CD4-positive, alpha-beta T cell treated with Interleukin-6 at 100 ng/mL for 8 hours (primary cell): ENCODE measurements around the gene ARL2BP.
"Not testable (repeated sequence)": the region's sequence is repeated elsewhere in the genome, so short reads cannot be mapped to it uniquely, and the experiment has no call there.

Source experiments
- DNase-seq: peaks from one replicate; pipeline ENCODE4 v3.0.0-alpha.2; 2020; ENCODE audit warnings: mixed read lengths, low spot score

The ARL2BP gene

DNA sequence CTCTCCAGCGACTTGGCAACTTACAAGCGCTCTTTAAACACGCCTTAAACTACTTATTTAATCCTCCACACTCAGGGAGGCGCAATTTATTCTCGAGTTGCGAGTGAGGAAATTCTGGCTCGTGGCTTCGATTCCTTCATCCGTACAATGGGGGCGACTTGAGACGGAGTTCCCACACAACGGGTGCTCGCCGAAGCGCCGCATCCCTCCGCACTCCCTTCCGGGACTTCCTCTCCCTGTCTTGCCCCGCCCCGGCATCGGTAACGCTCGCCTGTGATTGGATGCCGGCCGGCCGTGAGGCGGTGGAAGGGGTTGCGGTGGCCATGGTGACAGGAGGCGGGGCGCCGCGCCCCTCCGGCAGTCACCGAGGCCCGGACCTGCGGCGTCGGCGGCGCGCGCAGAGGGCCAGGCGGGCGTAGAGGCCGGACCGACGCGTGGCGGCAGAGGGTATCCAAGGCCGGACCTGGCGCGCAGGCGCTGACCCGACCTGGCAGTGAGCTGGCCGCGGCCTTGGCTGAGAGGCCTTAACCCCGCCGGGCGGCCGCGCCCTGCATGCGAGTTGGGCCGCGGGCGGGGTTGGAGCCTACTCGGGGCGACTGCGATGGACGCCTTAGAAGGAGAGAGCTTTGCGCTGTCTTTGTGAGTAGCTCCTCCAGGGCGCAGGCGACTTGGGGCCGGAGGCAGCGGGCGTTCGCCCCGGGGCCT, at the start of gene ARL2BP:
ARL2BP (plus strand) TSS at position 493 of the 705 bp plus-strand sequence; CDS start at position 602, 109 bp downstream.
- peak; percentile 97 for DNase-seq

DNA sequence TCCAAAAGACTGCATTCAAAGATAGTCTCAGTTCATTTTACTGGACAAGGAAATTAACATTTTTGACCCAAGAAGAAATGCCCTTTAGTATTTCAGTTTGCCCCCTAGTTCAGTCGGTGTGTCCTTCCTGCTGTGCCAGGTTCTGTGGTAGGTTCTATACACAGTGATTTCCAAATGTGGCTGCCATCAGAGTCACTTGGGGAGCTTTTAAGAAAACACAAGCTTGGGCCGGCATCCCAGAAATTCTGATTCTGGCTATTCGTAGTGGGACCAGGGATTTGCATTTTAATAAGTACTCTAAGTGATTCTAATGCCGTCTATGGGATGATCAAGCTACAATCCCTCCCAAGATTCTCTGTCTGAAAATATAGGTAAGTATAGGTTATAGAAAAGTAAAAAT, 48.8 kb upstream of the ARL2BP start:
- no peak for DNase-seq

DNA sequence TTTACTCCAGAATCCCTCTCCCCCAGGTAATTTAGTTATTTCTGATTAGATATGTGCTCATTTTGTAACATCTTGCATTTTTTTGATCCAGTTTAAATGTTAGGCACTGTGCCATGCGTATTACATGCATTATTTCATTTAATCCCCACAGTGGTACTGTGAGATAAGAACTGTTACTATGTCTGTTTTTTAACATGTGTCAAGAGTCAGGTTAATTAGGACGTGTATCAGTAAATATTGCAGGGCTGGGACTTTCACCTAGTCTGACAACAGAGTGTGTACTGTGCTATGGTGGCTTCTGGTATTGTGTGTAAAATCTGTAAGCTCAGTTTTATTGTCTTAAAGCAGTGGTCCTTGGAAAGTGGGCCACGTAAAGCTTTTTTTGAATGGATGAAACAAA, 48.3 kb upstream of the ARL2BP start:
- no peak for DNase-seq

DNA sequence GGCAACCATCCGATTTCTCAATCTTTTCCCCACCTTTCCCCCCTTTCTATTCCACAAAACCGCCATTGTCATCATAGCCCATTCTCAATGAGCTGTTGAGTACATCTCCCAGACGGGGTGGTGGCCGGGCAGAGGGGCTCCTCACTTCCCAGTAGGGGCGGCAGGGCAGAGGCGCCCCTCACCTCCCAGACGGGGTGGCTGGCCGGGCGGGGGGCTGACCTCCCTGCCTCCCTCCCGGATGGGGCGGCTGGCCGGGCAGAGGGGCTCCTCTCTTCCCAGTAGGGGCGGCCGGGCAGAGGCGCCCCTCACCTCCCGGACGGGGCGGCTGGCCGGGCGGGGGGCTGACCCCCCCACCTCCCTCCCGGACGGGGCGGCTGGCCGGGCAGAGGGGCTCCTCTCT, 44.7 kb upstream of the ARL2BP start:
- DNase-seq = not testable (repeated sequence)

- DNase-seq = not testable (repeated sequence)
Observed at GRCh38 chr16:57200926-57201325, 44.1 kb upstream of the ARL2BP start.

DNA sequence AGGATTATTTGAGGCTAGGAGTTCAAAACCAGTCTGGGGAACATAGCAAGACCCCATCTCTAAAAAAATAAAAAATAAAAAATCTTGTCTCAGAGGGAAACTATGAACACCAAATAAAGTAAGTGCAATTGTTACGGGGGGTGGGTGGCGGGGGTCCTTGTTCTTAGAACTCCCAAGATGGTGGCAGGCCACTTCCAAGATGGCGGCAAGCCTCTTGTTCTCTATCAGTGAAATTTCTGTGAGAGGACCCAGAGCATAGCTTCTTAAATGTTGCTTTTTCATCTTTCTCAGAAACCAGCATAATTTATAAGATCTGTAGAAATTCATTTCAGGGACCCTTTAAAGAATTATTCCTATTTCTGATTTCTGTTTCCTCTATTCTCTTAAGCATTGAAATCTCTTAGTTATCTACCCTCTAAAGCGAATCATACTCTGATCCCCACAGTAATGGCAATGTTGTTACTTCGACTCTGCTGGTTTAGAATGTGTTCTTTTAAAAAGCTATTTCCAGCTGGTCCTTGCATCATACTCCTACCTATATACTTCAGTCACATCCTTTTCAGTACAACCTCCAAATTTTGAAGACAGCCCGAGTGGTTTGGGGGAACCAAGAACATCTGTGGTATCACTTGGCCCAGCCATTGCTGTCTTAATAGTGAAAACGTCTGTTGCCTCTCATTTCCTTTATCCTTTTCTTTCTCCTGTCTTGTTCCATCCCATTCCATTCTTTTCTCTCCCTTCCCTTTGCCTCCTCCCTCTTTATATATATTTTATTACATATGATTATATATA, 42.8 kb upstream of the ARL2BP start:
- DNase-seq = no peak

GRCh38 chr16:57203451-57203850, 41.6 kb upstream of the ARL2BP start:
- DNase-seq = no peak

DNA sequence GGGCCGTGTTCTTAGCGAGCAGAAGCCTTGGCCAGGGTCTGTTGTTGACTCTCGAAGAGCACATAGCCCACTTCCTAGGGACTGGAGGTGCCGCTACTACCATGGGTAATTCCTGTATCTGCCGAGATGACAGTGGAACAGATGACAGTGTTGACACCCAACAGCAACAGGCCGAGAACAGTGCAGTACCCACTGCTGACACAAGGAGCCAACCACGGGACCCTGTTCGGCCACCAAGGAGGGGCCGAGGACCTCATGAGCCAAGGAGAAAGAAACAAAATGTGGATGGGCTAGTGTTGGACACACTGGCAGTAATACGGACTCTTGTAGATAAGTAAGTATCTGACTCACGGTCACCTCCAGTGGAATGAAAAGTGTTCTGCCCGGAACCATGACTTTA, 40.4 kb upstream of the ARL2BP start:
- DNase-seq = no peak

DNA sequence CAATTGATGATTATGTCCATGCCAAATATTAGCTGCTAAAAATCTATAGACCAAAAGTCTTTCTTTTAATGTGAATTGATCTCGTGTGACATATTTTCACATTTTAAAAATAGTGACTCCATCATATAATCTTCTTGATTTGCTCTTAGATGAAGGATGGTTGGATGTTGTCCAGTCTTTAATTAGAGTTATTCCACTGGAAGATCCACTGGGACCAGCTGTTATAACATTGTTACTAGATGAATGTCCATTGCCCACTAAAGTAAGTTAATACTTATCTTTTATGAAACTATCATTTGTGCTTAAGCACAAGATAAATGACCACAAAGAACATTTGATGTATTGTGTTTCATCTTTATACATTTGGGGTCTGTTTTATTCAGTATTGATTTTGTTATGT, 36.1 kb upstream of the ARL2BP start:
- no peak for DNase-seq

DNA sequence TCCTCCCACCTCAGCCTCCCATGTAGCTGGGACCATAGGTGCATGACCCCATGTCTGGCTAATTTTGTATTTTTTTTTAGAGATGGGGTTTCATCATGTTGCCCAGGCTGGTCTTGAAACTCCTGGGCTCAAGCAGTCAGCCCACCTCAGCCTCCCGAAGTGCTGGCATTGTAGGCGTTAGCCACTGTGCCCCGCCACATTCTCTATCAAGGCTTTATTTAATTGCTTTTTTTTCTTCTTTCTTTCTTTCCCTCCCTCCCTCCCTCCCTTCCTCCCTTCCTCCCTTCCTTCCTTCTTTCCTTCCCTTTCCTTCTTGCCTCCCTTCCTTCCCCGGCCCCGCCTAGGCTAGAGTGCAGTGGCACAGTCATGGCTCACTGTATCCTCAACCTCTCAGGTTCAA, 35.3 kb upstream of the ARL2BP start:
- DNase-seq = no peak

DNA sequence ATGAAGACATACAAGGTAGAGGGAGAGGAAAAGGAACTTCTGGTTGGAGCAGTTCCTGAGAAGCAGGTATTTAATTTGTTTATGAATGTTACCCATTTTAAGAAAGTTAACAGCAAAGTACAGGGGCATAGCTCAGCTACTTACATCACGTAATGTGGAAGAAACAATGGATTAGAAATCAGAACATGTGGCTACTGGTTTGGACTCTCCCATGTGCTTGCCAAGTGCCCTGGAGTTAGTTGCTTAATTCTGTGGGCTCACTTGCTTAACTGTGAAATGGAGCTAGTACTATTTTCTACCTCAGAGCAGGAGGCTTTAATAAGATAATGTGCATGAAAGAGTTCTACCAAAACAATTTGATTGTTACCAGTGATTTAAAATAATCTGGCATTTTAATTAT, 31.6 kb upstream of the ARL2BP start:
- no peak for DNase-seq

DNA sequence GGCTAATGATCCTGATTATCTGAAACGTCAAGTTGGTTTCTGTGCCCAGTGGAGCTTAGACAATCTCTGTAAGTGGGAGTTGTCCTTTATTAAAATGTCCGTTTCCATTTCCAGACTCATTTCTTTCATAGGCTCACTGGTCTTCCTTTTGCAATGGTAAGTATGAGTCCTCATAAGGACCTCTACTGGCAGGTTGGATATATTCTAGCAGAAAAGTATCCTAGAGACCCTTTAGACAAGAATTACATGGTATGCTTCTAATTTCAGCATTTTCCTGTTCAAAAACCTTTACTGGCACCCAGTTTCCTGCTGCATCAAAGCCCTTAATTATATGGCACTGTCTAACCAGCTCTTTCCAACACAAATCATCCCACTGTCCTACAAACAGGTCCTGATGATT, 28.1 kb upstream of the ARL2BP start:
- DNase-seq = no peak

DNA sequence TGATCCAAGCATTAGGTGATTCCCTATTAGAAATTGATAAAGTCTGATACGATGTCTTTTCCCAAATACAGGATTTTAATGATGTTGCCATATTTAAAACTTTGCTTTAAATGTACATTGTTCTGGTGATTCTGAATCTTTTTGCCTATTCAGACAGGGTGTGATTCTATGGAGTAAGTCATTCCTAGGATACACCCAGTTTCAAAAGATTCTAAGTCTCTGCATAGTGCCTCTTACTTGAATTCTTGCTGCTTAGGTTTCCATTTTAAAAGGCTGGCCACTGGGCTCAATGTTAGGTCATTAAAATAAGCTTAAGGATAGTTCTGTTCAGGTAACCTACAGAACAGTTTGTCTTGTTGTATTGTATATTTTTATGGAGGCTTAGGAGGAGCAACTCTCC, 22.0 kb upstream of the ARL2BP start:
- DNase-seq = no peak

DNA sequence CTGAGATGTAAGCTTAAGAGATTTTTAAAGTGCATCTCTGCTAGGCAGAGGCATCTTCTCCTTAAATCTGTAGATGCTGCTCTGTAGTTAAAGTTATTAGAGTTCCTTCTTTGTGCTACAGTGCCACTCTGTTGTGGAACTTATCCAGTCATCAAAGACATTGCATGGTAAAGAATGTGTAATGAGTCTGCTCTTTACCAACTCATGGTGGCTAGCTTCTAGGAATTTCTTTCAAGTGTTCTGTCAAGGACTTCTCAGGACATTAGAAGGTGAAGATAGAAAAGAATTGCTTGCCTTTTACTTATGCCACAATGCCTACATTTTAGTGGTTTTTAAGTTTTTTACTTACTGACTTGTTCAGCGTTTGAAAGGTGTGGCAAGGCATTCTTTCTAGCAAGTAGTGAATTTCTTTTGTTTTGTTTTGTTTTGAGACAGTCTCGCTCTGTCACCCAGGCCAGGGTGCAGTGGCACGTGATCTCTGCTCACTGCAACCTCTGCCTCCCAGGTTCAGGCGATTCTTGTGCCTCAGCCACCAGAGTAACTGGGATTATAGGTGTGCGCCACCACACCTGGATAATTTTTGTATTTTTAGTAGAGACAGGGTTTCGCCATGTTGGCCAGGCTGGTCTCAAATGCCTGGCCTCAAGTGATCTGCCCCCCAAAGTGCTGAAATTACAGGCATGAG, 20.3 kb upstream of the ARL2BP start:
- DNase-seq = no peak

- no peak for DNase-seq
Observed at GRCh38 chr16:57225978-57226377, 19.1 kb upstream of the ARL2BP start.

DNA sequence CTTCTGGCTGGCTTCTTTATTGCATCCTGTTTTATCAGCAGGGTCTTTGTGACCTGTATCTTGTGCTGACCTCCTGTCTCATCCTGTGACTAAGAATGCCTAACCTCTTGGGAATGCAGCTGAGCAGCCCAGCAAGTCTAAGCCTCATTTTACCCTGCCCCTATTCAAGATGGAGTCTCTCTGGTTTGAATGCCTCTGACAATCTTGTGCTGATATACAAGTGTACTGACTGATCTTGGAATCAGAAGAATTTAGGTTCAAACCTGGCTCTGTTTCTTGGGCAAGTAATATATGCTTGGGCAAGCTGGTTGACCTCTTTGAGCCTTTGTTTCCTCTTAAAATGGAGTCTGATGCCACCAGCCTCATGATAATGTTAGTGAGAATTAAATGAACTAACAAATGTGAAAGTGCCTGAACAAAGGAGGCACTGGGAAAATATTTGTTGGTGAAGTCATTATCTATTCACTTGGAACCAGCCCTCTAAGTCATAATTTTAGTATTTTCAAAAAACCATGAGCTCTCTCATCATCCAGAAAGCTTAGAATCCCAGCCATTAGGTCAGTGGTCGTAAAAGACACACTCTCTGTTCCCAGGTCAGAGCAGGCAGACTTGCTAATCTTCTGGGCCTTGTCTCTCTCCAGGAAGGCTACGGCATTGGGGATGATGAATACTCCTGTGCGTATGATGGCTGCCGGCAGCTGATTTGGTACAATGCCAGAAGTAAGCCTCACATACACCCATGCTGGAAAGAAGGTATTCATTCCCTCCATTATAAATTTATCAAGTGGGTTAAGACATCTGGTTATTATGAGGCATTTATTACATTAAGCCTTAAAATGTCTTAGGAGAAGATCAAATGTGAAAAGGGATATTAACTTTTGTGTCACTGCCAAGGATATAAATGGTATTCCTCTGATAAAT, 18.1 kb upstream of the ARL2BP start:
- DNase-seq = no peak

GRCh38 chr16:57229079-57229478, 16.0 kb upstream of the ARL2BP start:
- no peak for DNase-seq

DNA sequence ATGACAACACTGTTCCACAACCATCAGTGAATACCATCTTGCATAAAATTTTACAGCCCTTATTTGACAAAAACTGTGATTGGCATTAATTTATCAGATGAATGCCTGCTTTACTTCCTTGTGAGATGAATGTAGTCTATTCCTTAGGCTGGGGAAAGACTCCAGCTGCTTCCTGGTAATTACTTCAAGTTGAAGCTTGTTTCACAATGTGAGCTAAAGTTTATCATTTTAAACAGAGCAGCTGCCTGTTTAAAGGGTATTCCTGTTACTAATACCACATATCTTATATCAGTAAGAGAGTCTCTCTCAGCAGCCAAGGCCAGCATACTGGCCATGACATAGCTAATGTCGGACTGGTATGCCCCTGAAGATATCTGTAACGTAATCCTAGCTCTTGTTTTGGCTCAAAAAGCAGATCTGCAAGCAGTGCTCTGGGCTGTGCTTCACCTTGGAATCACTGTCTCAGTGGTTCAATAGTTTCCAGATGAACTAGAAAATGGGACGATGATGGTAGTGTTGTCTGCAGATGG, 13.2 kb upstream of the ARL2BP start:
- no peak for DNase-seq

DNA sequence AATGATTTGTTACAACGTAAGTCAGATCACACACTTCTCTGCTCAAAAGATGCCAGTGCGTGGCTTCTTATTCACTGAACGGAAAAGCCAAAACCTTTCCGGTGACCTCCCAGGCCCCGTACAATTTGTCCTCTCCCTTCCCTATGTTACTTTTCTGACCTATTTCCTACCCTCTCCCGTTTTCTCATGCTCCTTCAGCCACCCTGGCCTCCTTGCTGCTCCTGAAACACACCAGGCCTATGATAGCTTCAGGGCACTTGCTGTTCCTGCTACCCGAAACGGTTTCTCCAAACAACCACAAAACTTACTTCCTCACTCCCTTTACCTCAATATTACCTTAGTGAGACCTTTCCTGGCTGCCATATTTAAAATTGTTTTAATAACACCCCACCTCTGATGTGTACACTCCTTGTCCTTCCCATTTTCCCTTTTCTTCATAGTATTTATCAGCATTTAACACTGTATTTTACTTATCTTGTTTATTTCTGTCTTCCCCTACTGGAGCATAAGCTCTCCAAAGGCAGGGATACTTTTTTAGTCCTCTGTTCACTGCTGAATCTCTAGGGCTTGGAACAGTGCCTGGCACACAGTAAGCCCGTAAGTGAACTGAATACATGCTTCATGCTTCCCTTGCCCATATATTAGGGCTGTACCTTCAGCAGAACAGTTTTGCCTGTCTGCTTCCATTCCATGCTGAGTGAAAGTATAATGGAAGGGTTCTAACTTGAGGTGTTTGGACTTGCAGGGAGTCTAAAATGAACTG, 10.9 kb upstream of the ARL2BP start:
- no peak for DNase-seq

GRCh38 chr16:57234707-57235092, 10.4 kb upstream of the ARL2BP start:
- no peak for DNase-seq
